ENCODE results near the gene ZNF14.
"Not testable (repeated sequence)": the region's sequence is repeated elsewhere in the genome, so short reads cannot be mapped to it uniquely, and the experiment has no call there.

Gene ZNF14

GRCh38 chr19:19686119-19686518 lies 46.8 kb downstream of the ZNF14 start:
- H3K9ac ChIP-seq (ENCODE audit: low read length); H3K27ac ChIP-seq (ENCODE audit: low read depth, low read length); H3K27me3 ChIP-seq (ENCODE audit: control insufficient read depth, insufficient read depth, low read length); H3K4me1 ChIP-seq (ENCODE audit: control insufficient read depth, insufficient read depth, low read length); H3K4me3 ChIP-seq (ENCODE audit: low read depth, low read length): not testable (repeated sequence)
- Histone ChIP-seq H3K36me3 (ENCODE audit: control insufficient read depth, insufficient read depth, low read length) (peaks cover 13% of the 10 kb centered on the region), H3K9me3 (ENCODE audit: control insufficient read depth, insufficient read depth, low read depth, low read length) (peaks cover 11% of the 10 kb centered on the region; the same call in 1 of the 2 replicates)

- no peak overlapping the region for H3K4me3 ChIP-seq (ENCODE audit: low read depth, low read length)
- no peak overlapping the region for H3K27ac ChIP-seq (ENCODE audit: low read depth, low read length)
- H3K36me3 ChIP-seq (ENCODE audit: control insufficient read depth, insufficient read depth, low read length) = peaks cover 68% of the 10 kb centered on the region
- H3K27me3 ChIP-seq (ENCODE audit: control insufficient read depth, insufficient read depth, low read length) = no peaks in the 10 kb centered on the region
- H3K9ac ChIP-seq (ENCODE audit: low read length) = no peak overlapping the region
- H3K9me3 ChIP-seq (ENCODE audit: control insufficient read depth, insufficient read depth, low read depth, low read length) = peaks cover 26% of the 10 kb centered on the region
- no peaks in the 10 kb centered on the region for H3K4me1 ChIP-seq (ENCODE audit: control insufficient read depth, insufficient read depth, low read length)
Measured at GRCh38 chr19:19679176-19680073, 53.5 kb downstream of the ZNF14 start.

- Histone ChIP-seq H3K27ac (ENCODE audit: low read depth, low read length) (no peak overlapping the region), H3K4me1 (ENCODE audit: control insufficient read depth, insufficient read depth, low read length) (no peaks in the 10 kb centered on the region), H3K9me3 (ENCODE audit: control insufficient read depth, insufficient read depth, low read depth, low read length) (peaks cover 20% of the 10 kb centered on the region), H3K9ac (ENCODE audit: low read length) (no peak overlapping the region), H3K36me3 (ENCODE audit: control insufficient read depth, insufficient read depth, low read length) (peaks cover 75% of the 10 kb centered on the region), H3K4me3 (ENCODE audit: low read depth, low read length) (no peak overlapping the region), H3K27me3 (ENCODE audit: control insufficient read depth, insufficient read depth, low read length) (no peaks in the 10 kb centered on the region)
Measured at GRCh38 chr19:19677579-19677978, 55.3 kb downstream of the ZNF14 start.

GRCh38 chr19:19674315-19674714 lies 58.6 kb downstream of the ZNF14 start:
- no peak overlapping the region for H3K9ac ChIP-seq (ENCODE audit: low read length)
- H3K4me3 ChIP-seq (ENCODE audit: low read depth, low read length) = no peak overlapping the region
- no peaks in the 10 kb centered on the region for H3K27me3 ChIP-seq (ENCODE audit: control insufficient read depth, insufficient read depth, low read length)
- H3K27ac ChIP-seq (ENCODE audit: low read depth, low read length) = no peak overlapping the region
- peaks cover 15% of the 10 kb centered on the region for H3K9me3 ChIP-seq (ENCODE audit: control insufficient read depth, insufficient read depth, low read depth, low read length)
- peaks cover 7% of the 10 kb centered on the region for H3K4me1 ChIP-seq (ENCODE audit: control insufficient read depth, insufficient read depth, low read length)
- H3K36me3 ChIP-seq (ENCODE audit: control insufficient read depth, insufficient read depth, low read length) = peaks cover 54% of the 10 kb centered on the region

GRCh38 chr19:19672816-19673215 lies 60.1 kb downstream of the ZNF14 start:
- H3K4me3 ChIP-seq (ENCODE audit: low read depth, low read length) = no peak overlapping the region
- H3K36me3 ChIP-seq (ENCODE audit: control insufficient read depth, insufficient read depth, low read length) = peaks cover 39% of the 10 kb centered on the region
- no peak overlapping the region for H3K27ac ChIP-seq (ENCODE audit: low read depth, low read length)
- no peaks in the 10 kb centered on the region for H3K27me3 ChIP-seq (ENCODE audit: control insufficient read depth, insufficient read depth, low read length)
- no peak overlapping the region for H3K9ac ChIP-seq (ENCODE audit: low read length)
- peaks cover 6% of the 10 kb centered on the region; the same call in 1 of the 2 replicates for H3K9me3 ChIP-seq (ENCODE audit: control insufficient read depth, insufficient read depth, low read depth, low read length)
- peaks cover 12% of the 10 kb centered on the region for H3K4me1 ChIP-seq (ENCODE audit: control insufficient read depth, insufficient read depth, low read length)

GRCh38 chr19:19670070-19670551 lies 62.8 kb downstream of the ZNF14 start:
- Histone ChIP-seq H3K4me3 (ENCODE audit: low read depth, low read length) (peak overlapping the region; percentile 72), H3K27ac (ENCODE audit: low read depth, low read length) (peak overlapping the region; percentile 47; the same call in 1 of the 2 replicates)

DNA sequence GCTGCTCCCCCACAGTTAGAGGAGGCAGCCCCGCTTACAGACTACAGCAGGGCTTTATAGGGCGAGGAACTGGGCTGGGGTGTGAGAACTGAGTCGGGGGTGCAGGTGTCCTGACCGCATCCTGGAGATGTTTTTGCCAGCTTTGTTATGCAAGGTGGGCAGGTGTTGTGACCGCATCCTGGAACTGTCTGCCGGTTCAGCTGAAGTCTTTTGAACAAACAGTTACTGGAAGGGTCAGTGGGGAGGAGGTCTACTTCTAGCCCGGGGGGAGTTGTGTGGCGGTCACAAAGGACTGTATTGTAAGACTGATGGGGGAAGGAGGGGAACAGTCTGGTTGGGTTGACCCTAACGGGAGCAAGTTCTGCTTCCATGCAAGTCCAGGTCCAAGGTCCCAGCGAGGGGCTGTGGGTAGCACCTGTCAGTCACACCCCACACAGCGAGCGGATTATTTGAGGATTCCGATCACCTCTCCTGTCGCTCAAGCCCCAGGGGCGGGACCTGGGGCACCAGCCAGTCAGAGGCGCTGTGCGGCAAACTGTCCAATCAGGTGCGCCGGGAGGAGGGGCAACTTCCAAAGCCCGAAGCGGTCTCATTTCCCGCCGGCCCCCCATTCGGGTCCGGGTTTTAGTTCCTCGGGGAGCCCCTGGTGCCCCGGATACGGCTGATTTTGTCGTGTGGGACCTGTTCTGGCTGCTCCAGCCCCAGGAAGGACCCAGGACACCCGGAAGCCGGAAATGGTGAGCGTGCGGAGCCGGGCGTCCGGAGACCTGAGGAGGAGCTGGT lies 64.5 kb downstream of the ZNF14 start, which contains the start of gene ZNF101:
Gene ZNF101 (plus strand): TSS at position 610 of the 783 bp plus-strand sequence. CDS start 125 bp downstream, at position 735.
- Histone ChIP-seq H3K4me1 (ENCODE audit: control insufficient read depth, insufficient read depth, low read length) (peaks cover 12% of the 10 kb centered on the region), H3K27ac (ENCODE audit: low read depth, low read length) (peak within 1 kb of the TSS; percentile 64; the same call in 1 of the 2 replicates), H3K9me3 (ENCODE audit: control insufficient read depth, insufficient read depth, low read depth, low read length) (no peaks in the 10 kb centered on the region; the same call in 1 of the 2 replicates), H3K9ac (ENCODE audit: low read length) (peak within 1 kb of the TSS; percentile 84), H3K36me3 (ENCODE audit: control insufficient read depth, insufficient read depth, low read length) (peaks cover 9% of the 10 kb centered on the region), H3K27me3 (ENCODE audit: control insufficient read depth, insufficient read depth, low read length) (no peaks in the 10 kb centered on the region), H3K4me3 (ENCODE audit: low read depth, low read length) (peak within 1 kb of the TSS; percentile 72)

More at GRCh38 chr19:19670070-19670551, 62.8 kb downstream of the ZNF14 start:
- H3K9me3 ChIP-seq (ENCODE audit: control insufficient read depth, insufficient read depth, low read depth, low read length) = no peaks in the 10 kb centered on the region; the same call in 1 of the 2 replicates
- peak overlapping the region; percentile 84 for H3K9ac ChIP-seq (ENCODE audit: low read length)
- H3K4me1 ChIP-seq (ENCODE audit: control insufficient read depth, insufficient read depth, low read length) = peaks cover 12% of the 10 kb centered on the region
- no peaks in the 10 kb centered on the region for H3K27me3 ChIP-seq (ENCODE audit: control insufficient read depth, insufficient read depth, low read length)
- peaks cover 16% of the 10 kb centered on the region for H3K36me3 ChIP-seq (ENCODE audit: control insufficient read depth, insufficient read depth, low read length)

GRCh38 chr19:19665420-19665948 lies 67.4 kb downstream of the ZNF14 start:
- not testable (repeated sequence) for H3K27ac ChIP-seq (ENCODE audit: low read depth, low read length)
- peaks cover 21% of the 10 kb centered on the region for H3K4me1 ChIP-seq (ENCODE audit: control insufficient read depth, insufficient read depth, low read length)

GRCh38 chr19:19663256-19664120 lies 69.4 kb downstream of the ZNF14 start, which contains the start of gene ATP13A1:
Gene ATP13A1 (minus strand): TSS chr19:19663676. CDS start chr19:19663666, 10 bp downstream.
- no peaks in the 10 kb centered on the region for H3K9me3 ChIP-seq (ENCODE audit: control insufficient read depth, insufficient read depth, low read depth, low read length)
- H3K36me3 ChIP-seq (ENCODE audit: control insufficient read depth, insufficient read depth, low read length) = peaks cover 26% of the 10 kb centered on the region
- H3K9ac ChIP-seq (ENCODE audit: low read length) = peak within 1 kb of the TSS; percentile 95
- H3K27ac ChIP-seq (ENCODE audit: low read depth, low read length) = peak within 1 kb of the TSS; percentile 64; the same call in 1 of the 2 replicates
- no peaks in the 10 kb centered on the region for H3K27me3 ChIP-seq (ENCODE audit: control insufficient read depth, insufficient read depth, low read length)
- H3K4me1 ChIP-seq (ENCODE audit: control insufficient read depth, insufficient read depth, low read length) = peaks cover 17% of the 10 kb centered on the region
- peak within 1 kb of the TSS; percentile 92 for H3K4me3 ChIP-seq (ENCODE audit: low read depth, low read length)

More at GRCh38 chr19:19665420-19665948, 67.4 kb downstream of the ZNF14 start:
- not testable (repeated sequence) for H3K4me3 ChIP-seq (ENCODE audit: low read depth, low read length); H3K9ac ChIP-seq (ENCODE audit: low read length); H3K9me3 ChIP-seq (ENCODE audit: control insufficient read depth, insufficient read depth, low read depth, low read length); H3K27me3 ChIP-seq (ENCODE audit: control insufficient read depth, insufficient read depth, low read length)
- peaks cover 11% of the 10 kb centered on the region; the same call in 1 of the 2 replicates for H3K36me3 ChIP-seq (ENCODE audit: control insufficient read depth, insufficient read depth, low read length)

- H3K4me1 ChIP-seq (ENCODE audit: control insufficient read depth, insufficient read depth, low read length) = peaks cover 12% of the 10 kb centered on the region
- H3K9ac ChIP-seq (ENCODE audit: low read length) = peak overlapping the region; percentile 95
- H3K4me3 ChIP-seq (ENCODE audit: low read depth, low read length) = peak overlapping the region; percentile 92
- no peaks in the 10 kb centered on the region for H3K9me3 ChIP-seq (ENCODE audit: control insufficient read depth, insufficient read depth, low read depth, low read length)
- H3K36me3 ChIP-seq (ENCODE audit: control insufficient read depth, insufficient read depth, low read length) = peaks cover 32% of the 10 kb centered on the region
- H3K27ac ChIP-seq (ENCODE audit: low read depth, low read length) = peak overlapping the region; percentile 64; the same call in 1 of the 2 replicates
- H3K27me3 ChIP-seq (ENCODE audit: control insufficient read depth, insufficient read depth, low read length) = no peaks in the 10 kb centered on the region
Measured at GRCh38 chr19:19662871-19663255, 70.0 kb downstream of the ZNF14 start.
